Mucosa of stomach (tissue), 1 donor: ENCODE data around the gene ASCC3.

Experiments used
- H3K27me3 ChIP-seq: one replicate; pipeline ENCODE4 v1.7.0; 2013; ENCODE audit warnings: mild to moderate bottlenecking, low read length; ENCODE audit not compliant: control insufficient read depth, insufficient read depth
- H3K36me3 ChIP-seq: one replicate; pipeline ENCODE4 v1.7.0; 2013; ENCODE audit warnings: low read length; ENCODE audit not compliant: control insufficient read depth, insufficient read depth
- H3K4me1 ChIP-seq: one replicate; pipeline ENCODE4 v1.7.0; 2013; ENCODE audit warnings: mild to moderate bottlenecking, low read length; ENCODE audit not compliant: control insufficient read depth, insufficient read depth
- H3K4me3 ChIP-seq: one replicate; pipeline ENCODE4 v1.7.0; 2013; ENCODE audit warnings: low read length
- H3K9ac ChIP-seq: one replicate; pipeline ENCODE4 v1.7.0; 2013; ENCODE audit warnings: mild to moderate bottlenecking, low read length, moderate library complexity
- H3K9me3 ChIP-seq: one replicate; pipeline ENCODE4 v1.7.0; 2013; ENCODE audit warnings: mild to moderate bottlenecking, low read length, moderate library complexity; ENCODE audit not compliant: control insufficient read depth
- donor health status: Pancreatic carcinoma.

ASCC3 gene

DNA sequence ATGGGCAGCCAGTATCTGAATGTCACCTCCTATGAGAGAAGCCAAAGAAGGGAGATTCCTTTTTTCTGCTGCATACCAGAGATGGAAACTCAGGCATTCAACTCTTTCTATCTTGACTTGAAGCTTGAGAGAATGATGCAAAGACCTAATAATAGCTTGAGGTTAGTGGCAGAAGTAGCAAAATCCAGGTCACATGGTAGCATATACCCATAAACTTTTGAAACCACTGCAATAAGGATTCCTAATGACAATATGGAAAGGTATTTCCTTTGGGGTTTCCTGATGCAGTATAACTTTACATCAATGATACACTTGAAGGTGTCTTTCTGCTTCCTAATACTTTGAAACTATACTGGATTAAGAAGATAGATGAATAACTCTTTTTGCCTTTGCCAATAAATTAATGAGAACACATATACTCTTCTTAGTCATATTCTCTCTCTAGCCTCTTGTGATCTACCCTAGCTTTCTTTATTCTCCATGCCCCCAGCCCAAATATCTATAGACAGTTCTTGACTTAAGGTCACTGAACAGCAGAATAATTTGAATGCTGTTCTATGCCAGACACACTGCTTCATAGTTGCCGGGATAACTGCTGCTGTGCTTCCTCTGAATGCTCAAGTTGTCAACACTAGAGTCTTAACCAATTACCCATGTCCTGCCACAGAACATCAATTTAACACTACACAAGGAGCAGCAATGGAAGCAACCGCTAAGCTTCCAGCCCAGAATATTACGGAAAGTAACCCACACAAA lies 260.9 kb downstream of the ASCC3 start:
- H3K36me3 ChIP-seq, result no peaks in the 10 kb centered on the region

DNA sequence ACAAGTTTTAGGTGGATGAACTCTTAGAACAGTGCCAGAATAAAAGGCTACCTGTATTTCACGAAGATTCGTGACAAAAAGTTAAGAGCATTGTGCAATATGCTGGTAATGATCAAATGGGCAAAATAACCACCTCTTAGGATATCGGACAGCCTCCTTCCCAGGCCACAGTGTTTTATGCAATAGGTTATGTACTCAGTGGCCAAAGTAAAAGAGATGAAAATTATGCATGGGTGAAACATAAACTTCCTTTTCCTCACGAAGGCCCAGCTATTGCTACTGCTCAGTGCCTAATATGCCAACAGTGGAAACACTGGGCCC lies 262.8 kb downstream of the ASCC3 start:
- no peaks in the 10 kb centered on the region for H3K36me3 ChIP-seq

More for the DNA sequence above, 260.9 kb downstream of the ASCC3 start:
- Histone ChIP-seq H3K27me3 (no peaks in the 10 kb centered on the region), H3K4me1 (no peaks in the 10 kb centered on the region), H3K9ac (no peak overlapping the region), H3K9me3 (no peaks in the 10 kb centered on the region), H3K4me3 (no peak overlapping the region)

DNA sequence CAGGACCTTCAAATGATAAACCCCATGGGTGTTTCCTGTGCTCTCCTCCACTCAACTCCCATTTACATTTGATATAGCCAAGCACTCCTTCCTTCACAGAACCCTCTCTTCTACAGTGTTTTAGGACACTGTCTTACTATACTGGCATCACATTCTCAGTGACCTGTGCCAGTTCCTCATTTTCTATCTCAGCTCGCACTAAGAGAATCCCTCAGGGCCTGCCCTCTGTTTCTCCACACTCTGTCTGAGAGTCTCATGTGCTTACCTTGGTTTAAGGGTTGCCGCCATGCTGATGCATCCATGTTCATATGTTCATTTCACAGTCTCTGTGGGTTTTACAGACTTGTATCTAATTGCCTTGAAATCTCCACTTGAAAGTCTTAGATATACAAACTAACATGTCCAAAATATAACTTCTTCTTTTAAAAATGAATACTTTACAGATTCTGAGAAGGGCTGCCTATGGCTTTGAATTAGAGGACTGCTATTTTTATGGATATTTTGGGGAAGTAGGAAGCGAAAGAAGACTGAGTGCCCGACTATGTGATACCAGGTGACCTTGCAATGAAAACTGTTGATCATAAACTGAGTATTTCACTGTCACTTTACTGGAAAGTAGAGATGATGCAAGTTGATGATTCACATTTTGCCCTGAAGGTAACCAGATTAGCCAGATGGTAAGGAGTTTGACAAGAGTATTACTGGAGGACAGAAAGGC lies 263.3 kb downstream of the ASCC3 start:
- H3K4me1 ChIP-seq, result no peaks in the 10 kb centered on the region
- no peaks in the 10 kb centered on the region for H3K27me3 ChIP-seq
- H3K36me3 ChIP-seq, result no peaks in the 10 kb centered on the region
- no peaks in the 10 kb centered on the region for H3K9me3 ChIP-seq
- H3K9ac ChIP-seq, result no peak overlapping the region
- H3K4me3 ChIP-seq, result no peak overlapping the region

More for the DNA sequence above, 262.8 kb downstream of the ASCC3 start:
- Histone ChIP-seq H3K9me3 (no peaks in the 10 kb centered on the region), H3K4me1 (no peaks in the 10 kb centered on the region), H3K27me3 (no peaks in the 10 kb centered on the region), H3K4me3 (no peak overlapping the region), H3K9ac (no peak overlapping the region)

DNA sequence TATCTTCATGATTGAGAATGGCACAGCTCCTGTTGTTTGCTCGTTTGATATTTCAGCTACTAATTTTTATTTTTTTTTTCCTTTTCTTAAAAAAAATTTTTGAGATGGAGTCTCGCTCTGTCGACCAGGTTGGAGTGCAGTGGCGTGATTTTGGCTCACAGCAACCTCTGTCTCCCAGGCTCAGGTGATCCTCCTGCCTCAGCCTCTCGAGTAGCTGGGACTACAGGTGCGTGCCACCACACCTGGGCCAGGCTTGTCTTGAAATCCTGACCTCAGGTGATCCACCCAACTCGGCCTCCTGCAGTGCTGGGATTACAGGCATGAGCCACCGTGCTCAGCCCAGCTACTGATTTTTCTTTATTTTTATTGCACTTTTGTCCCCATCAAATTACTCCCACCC lies 266.2 kb downstream of the ASCC3 start:
- Histone ChIP-seq H3K4me1 (no peaks in the 10 kb centered on the region), H3K27me3 (no peaks in the 10 kb centered on the region), H3K9ac (no peak overlapping the region), H3K4me3 (no peak overlapping the region), H3K36me3 (no peaks in the 10 kb centered on the region), H3K9me3 (no peaks in the 10 kb centered on the region)

DNA sequence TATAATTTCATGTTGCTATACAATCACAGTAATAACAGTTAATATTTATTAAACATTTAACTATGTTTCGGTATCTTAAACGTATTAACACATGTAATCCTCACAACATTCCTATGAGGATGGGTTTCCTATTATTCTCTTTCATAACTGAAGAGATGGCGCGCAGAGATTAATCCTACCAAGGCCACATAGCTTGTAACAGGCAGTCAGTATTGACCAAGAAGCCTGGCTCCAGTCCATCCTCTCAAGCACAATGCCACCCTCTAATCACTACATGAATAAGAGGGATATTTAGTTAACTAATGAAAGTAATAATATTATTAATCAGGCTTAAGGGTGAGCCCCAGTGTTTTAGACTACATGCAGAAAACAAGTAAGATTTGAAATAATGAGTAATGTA lies 266.7 kb downstream of the ASCC3 start:
- Histone ChIP-seq H3K36me3 (no peaks in the 10 kb centered on the region), H3K4me1 (no peaks in the 10 kb centered on the region), H3K9ac (no peak overlapping the region), H3K4me3 (no peak overlapping the region), H3K27me3 (no peaks in the 10 kb centered on the region), H3K9me3 (no peaks in the 10 kb centered on the region)

DNA sequence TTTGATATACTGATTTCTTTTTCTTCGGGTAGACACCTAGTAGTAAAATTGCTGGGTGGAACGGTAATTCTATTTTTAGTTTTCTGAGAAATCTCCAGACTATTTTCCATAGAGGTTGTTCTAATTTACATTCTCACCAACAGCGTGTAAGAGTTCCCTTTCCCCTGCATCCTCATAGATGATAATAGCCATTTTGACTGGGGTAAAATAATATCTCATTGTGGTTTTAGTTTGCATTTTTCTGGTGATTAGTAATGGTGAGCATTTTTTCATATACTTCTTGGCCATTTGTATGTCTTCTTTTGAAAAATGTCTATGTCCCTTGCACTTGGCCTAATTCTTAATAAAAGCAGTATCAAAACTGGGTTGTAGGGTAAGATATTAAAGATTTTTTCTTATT lies 267.5 kb downstream of the ASCC3 start:
- Histone ChIP-seq H3K27me3 (no peaks in the 10 kb centered on the region), H3K4me1 (no peaks in the 10 kb centered on the region), H3K4me3 (no peak overlapping the region), H3K9me3 (no peaks in the 10 kb centered on the region), H3K9ac (no peak overlapping the region), H3K36me3 (no peaks in the 10 kb centered on the region)

DNA sequence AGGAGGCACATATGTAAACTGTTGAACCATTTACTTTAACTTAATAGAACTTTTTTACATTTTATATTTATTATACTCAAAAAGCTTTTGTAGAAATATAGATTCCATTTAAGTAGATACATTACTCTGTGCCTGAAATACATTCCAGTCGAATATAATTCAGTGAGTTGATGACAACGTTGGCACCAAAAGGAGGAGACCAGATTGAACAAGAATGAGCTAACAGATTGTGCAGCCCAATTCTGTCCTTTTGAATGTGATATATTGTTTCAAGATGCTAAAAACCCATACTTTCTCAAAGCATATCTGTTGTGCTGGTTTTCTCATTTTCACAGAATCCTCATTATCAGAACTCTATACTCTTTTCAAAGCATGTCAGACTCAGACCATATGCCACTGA lies 269.0 kb downstream of the ASCC3 start:
- Histone ChIP-seq H3K4me1 (no peaks in the 10 kb centered on the region), H3K4me3 (no peak overlapping the region), H3K36me3 (no peaks in the 10 kb centered on the region), H3K9ac (no peak overlapping the region), H3K9me3 (no peaks in the 10 kb centered on the region), H3K27me3 (no peaks in the 10 kb centered on the region)

DNA sequence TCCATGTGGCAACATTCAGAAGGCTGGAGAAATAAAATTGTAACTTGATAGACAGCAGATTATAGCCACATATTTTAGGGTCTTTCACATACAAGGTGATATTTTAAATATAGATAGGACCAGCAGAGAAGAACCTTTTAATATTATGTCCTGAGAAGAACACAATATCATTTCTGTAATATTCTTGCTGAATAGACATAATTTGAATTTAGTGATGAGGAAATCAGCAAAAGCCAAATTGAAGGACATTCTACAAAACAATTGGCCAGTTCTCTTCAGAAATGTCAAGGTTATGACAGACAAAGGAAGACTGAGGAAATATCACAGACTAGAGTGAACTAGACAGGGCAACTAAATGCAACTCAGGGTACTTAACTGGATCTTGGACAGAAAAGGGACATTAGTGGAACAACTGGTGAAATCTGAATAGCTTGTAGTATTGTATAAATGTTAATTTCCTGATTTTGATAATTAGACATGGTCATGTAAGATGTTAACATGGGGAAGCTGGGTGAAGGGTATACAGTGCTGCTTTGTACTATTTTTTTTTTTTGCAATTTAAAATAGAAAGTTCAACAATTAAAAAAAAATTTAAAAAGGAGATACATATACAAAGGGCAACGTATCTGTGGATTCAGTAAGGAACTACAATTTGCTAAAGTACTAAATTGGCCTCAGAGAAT lies 281.9 kb downstream of the ASCC3 start:
- Histone ChIP-seq H3K4me3 (no peak overlapping the region), H3K4me1 (no peaks in the 10 kb centered on the region), H3K27me3 (no peaks in the 10 kb centered on the region), H3K36me3 (no peaks in the 10 kb centered on the region), H3K9me3 (no peaks in the 10 kb centered on the region), H3K9ac (no peak overlapping the region)

DNA sequence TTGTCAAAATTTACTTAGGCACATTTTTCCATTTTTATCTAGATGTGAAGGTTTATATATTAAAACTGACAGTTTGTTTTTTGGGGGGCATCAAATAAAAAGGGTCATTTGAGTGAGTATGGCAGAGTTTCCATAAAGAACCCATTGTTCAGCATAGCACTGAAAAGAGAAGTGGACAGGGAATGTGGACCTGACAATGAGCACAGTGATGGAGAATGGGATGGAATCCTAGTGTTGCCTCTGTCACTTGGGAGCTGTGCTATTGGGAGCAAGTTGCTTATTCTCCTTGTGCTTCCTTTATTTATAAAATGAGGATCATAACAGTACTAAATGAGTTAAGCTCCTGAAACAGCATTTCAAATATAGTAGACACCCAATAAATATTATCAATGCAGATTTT lies 285.7 kb downstream of the ASCC3 start:
- no peaks in the 10 kb centered on the region for H3K27me3 ChIP-seq
- H3K9me3 ChIP-seq, result no peaks in the 10 kb centered on the region
- no peak overlapping the region for H3K4me3 ChIP-seq
- H3K36me3 ChIP-seq, result no peaks in the 10 kb centered on the region
- H3K9ac ChIP-seq, result no peak overlapping the region
- H3K4me1 ChIP-seq, result no peaks in the 10 kb centered on the region

DNA sequence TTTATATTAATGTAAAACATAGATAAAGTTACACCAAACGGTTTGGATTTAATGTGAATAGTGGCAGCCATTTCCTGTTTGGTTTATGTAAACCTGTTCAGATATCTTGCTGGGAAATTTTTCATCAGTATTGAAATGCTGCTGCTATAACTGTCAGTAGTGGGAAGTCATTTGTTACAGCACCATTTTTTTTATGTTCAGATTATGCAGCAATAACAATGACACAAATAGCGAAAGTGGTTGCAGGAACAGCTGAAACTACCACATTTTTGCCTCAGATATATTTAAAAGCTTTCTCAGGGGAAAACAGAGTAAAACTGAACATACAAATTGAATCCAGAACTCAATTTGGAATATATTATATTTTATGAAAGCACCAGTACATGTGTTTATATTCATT lies 287.6 kb downstream of the ASCC3 start:
- no peaks in the 10 kb centered on the region for H3K4me1 ChIP-seq
- H3K36me3 ChIP-seq, result no peaks in the 10 kb centered on the region

DNA sequence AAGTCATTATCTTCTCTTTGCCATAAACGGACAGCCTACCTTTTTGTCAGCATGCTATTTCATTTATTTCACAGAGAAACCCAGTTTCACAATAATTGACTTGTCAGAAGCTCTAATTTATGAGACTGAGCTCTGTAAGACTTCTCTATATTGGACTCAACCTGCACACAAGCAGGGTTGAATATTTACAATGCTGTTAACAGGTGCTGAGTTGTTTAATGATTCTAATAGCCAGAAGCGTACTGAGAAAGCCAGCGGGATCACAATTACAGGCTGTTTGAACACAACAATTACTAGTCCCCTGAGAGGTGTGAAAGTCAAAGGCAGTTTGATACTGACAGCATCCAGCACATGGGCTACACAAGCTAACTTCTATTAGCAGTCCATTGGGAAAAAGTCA lies 288.2 kb downstream of the ASCC3 start:
- no peaks in the 10 kb centered on the region for H3K9me3 ChIP-seq
- no peaks in the 10 kb centered on the region for H3K27me3 ChIP-seq
- no peaks in the 10 kb centered on the region for H3K36me3 ChIP-seq
- H3K4me3 ChIP-seq, result no peak overlapping the region
- H3K4me1 ChIP-seq, result no peaks in the 10 kb centered on the region
- H3K9ac ChIP-seq, result no peak overlapping the region

More for the DNA sequence above, 287.6 kb downstream of the ASCC3 start:
- H3K9ac ChIP-seq, result no peak overlapping the region
- H3K9me3 ChIP-seq, result no peaks in the 10 kb centered on the region
- H3K4me3 ChIP-seq, result no peak overlapping the region
- H3K27me3 ChIP-seq, result no peaks in the 10 kb centered on the region

DNA sequence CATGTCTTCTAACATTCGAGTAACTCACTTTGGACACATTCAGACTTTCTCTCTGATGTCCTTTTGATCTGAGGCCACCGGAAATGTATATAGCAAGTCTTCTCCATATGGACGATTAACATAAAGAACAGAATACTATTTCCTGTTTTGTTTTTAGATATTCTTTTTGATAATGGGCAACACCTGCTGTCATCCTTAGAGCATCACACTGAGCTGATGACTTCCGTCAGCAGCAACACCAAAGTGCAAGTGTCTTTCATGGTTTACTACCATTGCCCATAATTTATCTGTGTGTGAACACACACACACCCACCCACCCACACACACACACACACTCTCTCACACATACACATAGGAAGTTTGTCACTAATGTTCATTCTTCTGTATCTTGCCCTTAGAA lies 303.7 kb downstream of the ASCC3 start:
- H3K4me1 ChIP-seq, result no peaks in the 10 kb centered on the region
- H3K9ac ChIP-seq, result no peak overlapping the region
- no peak overlapping the region for H3K4me3 ChIP-seq
- no peaks in the 10 kb centered on the region for H3K36me3 ChIP-seq
- no peaks in the 10 kb centered on the region for H3K9me3 ChIP-seq
- H3K27me3 ChIP-seq, result no peaks in the 10 kb centered on the region
